SK-N-SH (cell line): ENCODE results near the gene PPRC1.

Experiments
- CHD2 ChIP-seq: fragments of 150-350 bp; IDR thresholded peaks from 2 replicates; pipeline ENCODE4 v1.6.1; 2018; ENCODE audit warnings: low read length; ENCODE audit not compliant: partially characterized antibody
- CTCF ChIP-seq: fragments of 200-600 bp; sonication (generic); IDR thresholded peaks from 2 replicates; pipeline ENCODE4 v1.6.1; 2017; ENCODE audit warnings: antibody characterized with exemption, mild to moderate bottlenecking, moderate library complexity
- EP300 ChIP-seq, 2 experiments: IDR thresholded peaks; 2 replicates each; pipeline versions ENCODE4 v1.4.0 to v1.6.1; 2012; ENCODE audit warnings: borderline replicate concordance in 1 of 2, low read depth in 1 of 2, low read length in 1 of 2
- EZH2phosphoT487 ChIP-seq: fragments of 200-600 bp; sonication (generic); IDR thresholded peaks from 2 replicates; pipeline ENCODE4 v1.6.1; 2017; ENCODE audit warnings: low read depth, mixed run types, mild to moderate bottlenecking, antibody characterized with exemption, moderate library complexity, borderline replicate concordance
- MAX ChIP-seq: IDR thresholded peaks from 2 replicates; pipeline ENCODE4 v1.4.0; 2012; ENCODE audit warnings: low read depth
- MEF2A ChIP-seq: IDR thresholded peaks from 2 replicates; pipeline ENCODE4 v1.4.0; 2012; ENCODE audit warnings: low read depth, borderline replicate concordance
- NRF1 ChIP-seq: IDR thresholded peaks from 2 replicates; pipeline ENCODE4 v1.6.1; 2012; ENCODE audit warnings: low read depth, mild to moderate bottlenecking, low read length
- REST ChIP-seq: IDR thresholded peaks from 2 replicates; pipeline ENCODE4 v1.6.1; 2012; ENCODE audit warnings: mild to moderate bottlenecking, low read depth, low read length, moderate library complexity
- RFX5 ChIP-seq: IDR thresholded peaks from 2 replicates; pipeline ENCODE4 v1.6.1; 2012; ENCODE audit warnings: mild to moderate bottlenecking, improper control_type of control experiment, low read length
- USF2 ChIP-seq: fragments of 150-350 bp; IDR thresholded peaks from 2 replicates; pipeline ENCODE4 v1.6.1; 2017; ENCODE audit warnings: antibody characterized with exemption, low read length, low read depth, borderline replicate concordance
- YY1 ChIP-seq: IDR thresholded peaks from 2 replicates; pipeline ENCODE4 v1.4.0; 2012; ENCODE audit warnings: low read depth, mild to moderate bottlenecking
- ZBTB33 ChIP-seq: IDR thresholded peaks from 2 replicates; pipeline ENCODE4 v1.4.0; 2012; ENCODE audit warnings: low read depth, borderline replicate concordance

GRCh38 chr10:102118867-102119266 is 14.0 kb upstream of the PPRC1 start:
- TF ChIP-seq EZH2phosphoT487 (no peak), MEF2A (no peak), CTCF (no peak), USF2 (no peak), REST (no peak), RFX5 (no peak), ZBTB33 (no peak), NRF1 (no peak), MAX (no peak), CHD2 (no peak), YY1 (no peak), EP300 (IDR thresholded peaks at IDR 0.05; ENCODE audit: borderline replicate concordance in 1 of 2, low read depth in 1 of 2, low read length in 1 of 2) (no peak)
